DND-41 (cell line): ENCODE data around the gene RORC.

Experiments
- ATAC-seq: fragments of 200-7000 bp; cut with Tn5 transposase; 3 replicates; pipeline ENCODE4 v1.9.1; 2021; ENCODE audit warnings: low read depth; ENCODE audit not compliant: insufficient read depth
- DNase-seq: peaks from one replicate; pipeline ENCODE4 v3.0.0-alpha.2; 2020
- H2AFZ ChIP-seq: 2 replicates; pipeline ENCODE4 v1.6.0; 2012; ENCODE audit warnings: low read depth, low read length
- H3K27ac ChIP-seq: 2 replicates; pipeline ENCODE4 v1.5.1; 2012; ENCODE audit warnings: low read length, inconsistent platforms
- H3K27me3 ChIP-seq: fragments of 200-600 bp; sonication (generic); 2 replicates; pipeline ENCODE4 v1.6.0; 2012; ENCODE audit warnings: low read length, mild to moderate bottlenecking, inconsistent platforms; ENCODE audit not compliant: insufficient read depth, poor library complexity
- H3K36me3 ChIP-seq: 2 replicates; pipeline ENCODE4 v1.5.1; 2012; ENCODE audit warnings: low read length, inconsistent platforms; ENCODE audit not compliant: insufficient read depth
- H3K4me1 ChIP-seq: 2 replicates; pipeline ENCODE4 v1.5.1; 2012; ENCODE audit warnings: mild to moderate bottlenecking, low read length; ENCODE audit not compliant: insufficient read depth
- H3K4me2 ChIP-seq: 2 replicates; pipeline ENCODE4 v1.6.0; 2012; ENCODE audit warnings: mild to moderate bottlenecking, moderate library complexity, low read length, inconsistent platforms; ENCODE audit not compliant: insufficient read depth
- H3K4me3 ChIP-seq, 2 experiments: fragments of 200-600 bp in 1 of 2; shearing (Covaris generic) in 1 of 2; 2 replicates each; pipeline ENCODE4 v1.5.1; 2012 to 2016; ENCODE audit warnings: inconsistent platforms in 2 of 2, low read length in 2 of 2, mild to moderate bottlenecking in 2 of 2, low read depth in 1 of 2, moderate library complexity in 1 of 2
- H3K79me2 ChIP-seq: 2 replicates; pipeline ENCODE4 v1.6.0; 2012; ENCODE audit warnings: low read length, inconsistent platforms; ENCODE audit not compliant: insufficient read depth
- H3K9ac ChIP-seq: 2 replicates; pipeline ENCODE4 v1.6.0; 2012; ENCODE audit warnings: low read depth, mild to moderate bottlenecking, inconsistent platforms, low read length, moderate library complexity
- H3K9me3 ChIP-seq: 2 replicates; pipeline ENCODE4 v1.5.1; 2012; ENCODE audit warnings: low read length, moderate library complexity, mild to moderate bottlenecking, inconsistent platforms; ENCODE audit not compliant: insufficient read depth, severe bottlenecking
- H4K20me1 ChIP-seq: 2 replicates; pipeline ENCODE4 v1.6.0; 2012; ENCODE audit warnings: low read length; ENCODE audit not compliant: insufficient read depth
- EZH2 ChIP-seq: IDR thresholded peaks from 3 replicates; pipeline ENCODE4 v1.6.1; 2012; ENCODE audit warnings: borderline replicate concordance, low read depth, mild to moderate bottlenecking, moderate library complexity, low read length, inconsistent platforms; ENCODE audit not compliant: severe bottlenecking
- TF ChIP-seq, protein P1 (sequence below): IDR thresholded peaks from 2 replicates; pipeline ENCODE4 v1.5.1; 2012; ENCODE audit warnings: borderline replicate concordance, low read length, moderate library complexity, mild to moderate bottlenecking; ENCODE audit not compliant: poor library complexity, severe bottlenecking; ENCODE audit errors: extremely low read depth

RORC gene

DNA sequence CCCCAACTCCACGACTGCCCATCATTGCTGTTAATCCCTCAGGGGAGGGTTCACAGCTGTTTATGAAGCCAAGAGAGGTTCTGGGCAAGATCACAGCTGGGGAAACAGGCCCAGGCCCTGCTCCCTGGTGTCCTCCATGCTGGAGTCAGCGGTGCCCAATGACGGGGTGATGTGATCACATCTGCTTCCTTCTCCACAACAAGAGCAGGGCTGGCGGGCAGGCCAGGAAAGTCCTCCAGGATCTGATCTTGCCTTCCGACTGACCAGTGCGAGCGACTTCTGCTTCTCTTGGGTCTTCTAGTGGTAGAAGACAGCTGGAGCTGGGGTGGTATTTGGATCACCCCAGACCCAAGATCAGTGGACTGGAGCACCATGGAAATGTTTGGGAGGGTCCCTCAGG, 25.4 kb downstream of the RORC start:
- TF ChIP-seq, protein P1, sequence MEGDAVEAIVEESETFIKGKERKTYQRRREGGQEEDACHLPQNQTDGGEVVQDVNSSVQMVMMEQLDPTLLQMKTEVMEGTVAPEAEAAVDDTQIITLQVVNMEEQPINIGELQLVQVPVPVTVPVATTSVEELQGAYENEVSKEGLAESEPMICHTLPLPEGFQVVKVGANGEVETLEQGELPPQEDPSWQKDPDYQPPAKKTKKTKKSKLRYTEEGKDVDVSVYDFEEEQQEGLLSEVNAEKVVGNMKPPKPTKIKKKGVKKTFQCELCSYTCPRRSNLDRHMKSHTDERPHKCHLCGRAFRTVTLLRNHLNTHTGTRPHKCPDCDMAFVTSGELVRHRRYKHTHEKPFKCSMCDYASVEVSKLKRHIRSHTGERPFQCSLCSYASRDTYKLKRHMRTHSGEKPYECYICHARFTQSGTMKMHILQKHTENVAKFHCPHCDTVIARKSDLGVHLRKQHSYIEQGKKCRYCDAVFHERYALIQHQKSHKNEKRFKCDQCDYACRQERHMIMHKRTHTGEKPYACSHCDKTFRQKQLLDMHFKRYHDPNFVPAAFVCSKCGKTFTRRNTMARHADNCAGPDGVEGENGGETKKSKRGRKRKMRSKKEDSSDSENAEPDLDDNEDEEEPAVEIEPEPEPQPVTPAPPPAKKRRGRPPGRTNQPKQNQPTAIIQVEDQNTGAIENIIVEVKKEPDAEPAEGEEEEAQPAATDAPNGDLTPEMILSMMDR = no peak
- no peak for TF ChIP-seq EZH2

DNA sequence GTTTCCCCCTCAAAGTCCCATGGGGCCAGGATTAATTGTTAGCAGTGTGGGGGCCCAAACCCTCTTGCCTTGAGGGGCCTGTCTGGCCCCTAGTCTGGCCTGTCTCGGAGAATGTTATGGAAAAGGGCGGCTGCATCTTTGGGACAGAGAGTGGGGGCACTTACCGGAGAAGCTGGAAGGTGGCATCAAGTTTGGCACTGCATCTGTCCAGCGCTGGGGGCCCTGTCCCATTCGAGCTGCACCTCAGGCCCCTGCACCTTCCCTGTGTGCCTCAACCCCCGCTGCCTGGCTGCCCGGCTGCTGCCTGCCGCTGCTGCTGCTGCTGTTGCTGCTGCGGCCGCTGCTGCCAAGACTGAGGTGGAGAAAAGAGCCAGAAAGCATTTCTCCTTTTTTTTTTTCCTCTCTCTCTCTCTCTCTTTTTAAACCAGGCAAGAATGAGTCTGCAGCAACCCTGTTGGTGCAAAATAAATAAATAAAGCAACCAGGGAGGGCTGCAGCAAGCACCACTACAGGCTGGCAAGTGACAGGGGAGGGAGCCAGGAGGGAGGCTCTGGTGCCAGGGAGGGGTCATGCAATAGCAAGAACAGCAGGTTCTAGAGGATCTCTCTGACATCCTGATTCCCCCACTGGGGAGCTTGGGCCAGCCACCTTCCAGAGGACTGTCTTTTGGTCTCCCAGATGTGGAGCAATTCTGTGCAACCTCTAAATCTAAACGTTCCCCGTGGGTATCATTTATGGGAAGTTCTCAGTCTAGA, 26.4 kb downstream of the RORC start, which contains the start of gene LINGO4:
LINGO4 (minus strand) TSS at position 354 of the 755 bp plus-strand sequence. CDS start 2,715 bp downstream, outside the sequence.
- no peak within 1 kb of the TSS for H3K4me3 ChIP-seq
- no peaks in the 10 kb centered on the region for H3K27me3 ChIP-seq
- no peaks in the 10 kb centered on the region for H3K4me1 ChIP-seq
- H2AFZ ChIP-seq = no peak within 1 kb of the TSS
- H3K79me2 ChIP-seq = no peaks in the 10 kb centered on the region
- H3K9ac ChIP-seq = no peak within 1 kb of the TSS
- no peaks in the 10 kb centered on the region for H4K20me1 ChIP-seq
- no peak within 1 kb of the TSS for H3K27ac ChIP-seq
- ATAC-seq (peak; percentile 31; the same call in 1 of the 3 replicates), DNase-seq (no peak)
- no peaks in the 10 kb centered on the region for H3K9me3 ChIP-seq
- no peak within 1 kb of the TSS for H3K4me2 ChIP-seq
- peaks cover 7% of the 10 kb centered on the region for H3K36me3 ChIP-seq
- TF ChIP-seq, protein P1 = no peak
- TF ChIP-seq EZH2 = no peak

More for the DNA sequence above, 25.4 kb downstream of the RORC start:
- Histone ChIP-seq H3K79me2 (no peaks in the 10 kb centered on the region), H4K20me1 (no peaks in the 10 kb centered on the region), H3K9ac (no peak overlapping the region), H3K27ac (no peak overlapping the region), H2AFZ (no peak overlapping the region), H3K4me3 (no peak overlapping the region), H3K4me2 (no peak overlapping the region), H3K9me3 (no peaks in the 10 kb centered on the region), H3K4me1 (no peaks in the 10 kb centered on the region), H3K36me3 (peaks cover 10% of the 10 kb centered on the region), H3K27me3 (no peaks in the 10 kb centered on the region)
- no peak for ATAC-seq
- DNase-seq = no peak

DNA sequence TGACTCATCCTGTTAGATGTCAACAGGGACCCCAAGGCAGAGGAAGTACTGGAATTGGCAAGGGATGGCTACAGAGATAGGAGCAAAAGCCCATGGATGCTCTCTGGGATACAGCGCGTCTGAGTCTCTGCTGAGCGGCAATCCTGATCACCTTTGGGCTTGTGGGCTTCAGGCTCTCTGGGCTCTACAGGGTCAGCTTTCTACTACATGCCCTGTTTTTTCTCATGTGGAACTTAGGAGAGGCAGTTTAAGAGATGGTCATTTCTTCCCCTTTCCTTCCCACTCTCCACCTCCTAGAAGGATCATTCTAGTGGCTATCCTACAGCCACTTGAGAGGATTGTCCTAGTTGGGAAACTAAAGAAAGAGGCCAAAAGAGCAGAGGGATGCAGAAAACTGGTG, 27.7 kb downstream of the RORC start:
- Histone ChIP-seq H2AFZ (no peak overlapping the region), H3K27me3 (no peaks in the 10 kb centered on the region), H3K27ac (no peak overlapping the region), H3K79me2 (no peaks in the 10 kb centered on the region), H3K36me3 (peaks cover 7% of the 10 kb centered on the region), H3K4me3 (no peak overlapping the region), H3K9ac (no peak overlapping the region), H3K4me1 (no peaks in the 10 kb centered on the region), H3K4me2 (no peak overlapping the region), H4K20me1 (no peaks in the 10 kb centered on the region), H3K9me3 (no peaks in the 10 kb centered on the region)
- DNase-seq (no peak), ATAC-seq (no peak)
- no peak for TF ChIP-seq EZH2
- TF ChIP-seq, protein P1 = no peak

DNA sequence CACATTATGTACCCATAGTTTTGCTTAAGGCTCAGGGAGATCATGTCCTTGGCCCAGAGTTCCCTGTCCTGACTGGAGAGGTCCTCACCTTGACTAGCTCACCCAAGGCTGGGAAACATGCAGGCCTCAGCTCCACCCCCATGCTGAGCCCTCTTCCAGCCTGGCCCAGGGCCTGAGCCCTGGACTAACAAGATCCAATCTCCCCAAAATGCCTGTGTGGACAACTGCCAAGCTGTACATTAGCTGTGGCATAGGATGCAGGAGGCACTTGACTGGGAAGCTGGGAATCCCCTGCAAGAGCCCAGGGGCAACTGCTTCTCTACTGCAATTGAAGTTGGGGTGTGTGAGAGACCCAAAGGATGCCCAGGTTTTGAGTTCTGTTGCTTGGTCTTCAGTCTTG, 28.4 kb downstream of the RORC start:
- TF ChIP-seq, protein P1 = no peak
- no peak for TF ChIP-seq EZH2
- Histone ChIP-seq H3K79me2 (no peaks in the 10 kb centered on the region), H3K36me3 (peaks cover 7% of the 10 kb centered on the region), H3K4me3 (no peak overlapping the region), H3K9ac (no peak overlapping the region), H3K9me3 (no peaks in the 10 kb centered on the region), H3K27me3 (no peaks in the 10 kb centered on the region), H3K4me1 (no peaks in the 10 kb centered on the region), H3K4me2 (no peak overlapping the region), H3K27ac (no peak overlapping the region), H2AFZ (no peak overlapping the region), H4K20me1 (no peaks in the 10 kb centered on the region)
- DNase-seq (no peak), ATAC-seq (no peak)
